ENCODE data around the gene DRC7. TPM values are rescaled to one million over a fixed set of nuclear protein-coding genes. Genes with fewer than 3 reads are reported as not detected.

Gene DRC7
- total and polyA plus RNA-seq, 9 of the 15 experiments (the other 6 are each of a cell fraction or from before 2014, with no cell fraction given), result 0.04 to 0.33 (median 0.12) TPM; not detected in 3

DNA sequence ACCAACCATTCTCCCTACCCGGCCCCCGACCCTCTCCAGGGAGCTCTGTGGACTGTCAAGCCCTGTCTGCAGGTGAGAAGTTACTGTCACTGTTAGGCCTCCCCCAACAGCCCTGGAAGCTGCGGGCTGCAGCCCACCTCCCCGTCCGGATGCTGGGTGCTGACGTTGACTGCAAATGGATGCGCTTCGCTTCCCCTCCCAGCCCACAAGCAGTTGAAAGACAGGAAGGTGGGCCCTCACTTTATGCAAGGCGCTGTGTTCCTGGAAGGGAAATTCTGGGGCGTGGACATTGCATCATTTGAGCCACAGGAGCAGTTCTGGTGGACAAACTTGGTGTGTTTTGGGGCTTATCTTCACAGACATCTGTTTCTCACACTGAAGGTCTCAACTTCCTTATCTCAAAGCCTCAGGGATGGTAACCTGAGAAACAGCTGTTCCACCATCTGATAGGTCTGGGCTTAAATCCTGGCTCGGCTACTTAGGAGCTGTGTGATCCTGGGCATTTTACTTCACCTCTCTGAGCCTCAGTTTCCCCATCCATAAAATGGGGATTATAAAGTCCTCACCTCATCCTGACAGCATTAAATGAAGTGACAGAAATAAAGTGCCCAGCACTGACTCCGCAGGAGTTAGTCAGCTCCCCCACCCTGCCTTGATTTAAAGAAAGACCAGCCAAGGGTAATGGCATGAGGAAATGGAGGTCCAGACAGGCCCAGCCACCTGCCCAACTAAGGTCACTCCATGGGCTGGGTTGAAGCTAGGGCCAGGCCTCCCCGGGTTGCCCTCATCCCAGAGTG lies 4.6 kb upstream of the DRC7 start (continued):
- no peak for TF ChIP-seq JUNB (CRISPR knock-in tag; conservative IDR thresholded peaks at IDR 0.05)
- TF ChIP-seq GABPA (tag; conservative IDR thresholded peaks at IDR 0.05; ENCODE audit: low read depth), result peak; percentile 67
- TF ChIP-seq, protein P1, sequence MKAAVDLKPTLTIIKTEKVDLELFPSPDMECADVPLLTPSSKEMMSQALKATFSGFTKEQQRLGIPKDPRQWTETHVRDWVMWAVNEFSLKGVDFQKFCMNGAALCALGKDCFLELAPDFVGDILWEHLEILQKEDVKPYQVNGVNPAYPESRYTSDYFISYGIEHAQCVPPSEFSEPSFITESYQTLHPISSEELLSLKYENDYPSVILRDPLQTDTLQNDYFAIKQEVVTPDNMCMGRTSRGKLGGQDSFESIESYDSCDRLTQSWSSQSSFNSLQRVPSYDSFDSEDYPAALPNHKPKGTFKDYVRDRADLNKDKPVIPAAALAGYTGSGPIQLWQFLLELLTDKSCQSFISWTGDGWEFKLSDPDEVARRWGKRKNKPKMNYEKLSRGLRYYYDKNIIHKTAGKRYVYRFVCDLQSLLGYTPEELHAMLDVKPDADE (conservative IDR thresholded peaks at IDR 0.05; ENCODE audit: control insufficient read depth, low read depth, low read length), result peak; percentile 88; the same call in 1 of the 2 replicates
- TF ChIP-seq, protein P2, sequence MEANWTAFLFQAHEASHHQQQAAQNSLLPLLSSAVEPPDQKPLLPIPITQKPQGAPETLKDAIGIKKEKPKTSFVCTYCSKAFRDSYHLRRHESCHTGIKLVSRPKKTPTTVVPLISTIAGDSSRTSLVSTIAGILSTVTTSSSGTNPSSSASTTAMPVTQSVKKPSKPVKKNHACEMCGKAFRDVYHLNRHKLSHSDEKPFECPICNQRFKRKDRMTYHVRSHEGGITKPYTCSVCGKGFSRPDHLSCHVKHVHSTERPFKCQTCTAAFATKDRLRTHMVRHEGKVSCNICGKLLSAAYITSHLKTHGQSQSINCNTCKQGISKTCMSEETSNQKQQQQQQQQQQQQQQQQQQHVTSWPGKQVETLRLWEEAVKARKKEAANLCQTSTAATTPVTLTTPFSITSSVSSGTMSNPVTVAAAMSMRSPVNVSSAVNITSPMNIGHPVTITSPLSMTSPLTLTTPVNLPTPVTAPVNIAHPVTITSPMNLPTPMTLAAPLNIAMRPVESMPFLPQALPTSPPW (CRISPR knock-in tag; IDR thresholded peaks at IDR 0.05), result peak; percentile 74
- TF ChIP-seq STAT5A (IDR thresholded peaks at IDR 0.05; ENCODE audit: borderline replicate concordance, low read length), result peak; percentile 99
- peak; percentile 100 for TF ChIP-seq HDAC2 (IDR thresholded peaks at IDR 0.05)
- no peak for TF ChIP-seq THRA (IDR thresholded peaks at IDR 0.05)
- TF ChIP-seq CHD4 (IDR thresholded peaks at IDR 0.05; ENCODE audit: insufficient read depth, insufficient replicate concordance, low read depth, low read length, poor library complexity, severe bottlenecking), result peak; percentile 83
- TF ChIP-seq SMAD1 (IDR thresholded peaks at IDR 0.05; ENCODE audit: low read depth, low read length, partially characterized antibody), result peak; percentile 75
- peak; percentile 89 for TF ChIP-seq SP1 (CRISPR knock-in tag; IDR thresholded peaks at IDR 0.05)
- no peak for TF ChIP-seq ZNF699 (CRISPR knock-in tag; IDR thresholded peaks at IDR 0.05; ENCODE audit: insufficient replicate concordance)
- TF ChIP-seq ZNF431 (CRISPR knock-in tag; IDR thresholded peaks at IDR 0.05), result peak; percentile 80
- TF ChIP-seq ADNP (tag; IDR thresholded peaks at IDR 0.05), result peak; percentile 100
- TF ChIP-seq L3MBTL2 (IDR thresholded peaks at IDR 0.05), result peak; percentile 70
- TF ChIP-seq KDM1A (IDR thresholded peaks at IDR 0.05), result peak; percentile 98 to 99
- TF ChIP-seq PCBP1 (IDR thresholded peaks at IDR 0.05; ENCODE audit: low read depth, low read length, poor library complexity, severe bottlenecking), result no peak
- peak; percentile 72 for TF ChIP-seq CBX1 (IDR thresholded peaks at IDR 0.05; ENCODE audit: low read depth)
- no peak for TF ChIP-seq SREBF1 (IDR thresholded peaks at IDR 0.05; ENCODE audit: borderline replicate concordance, low read depth, low read length)
- TF ChIP-seq MTA1 (IDR thresholded peaks at IDR 0.05; ENCODE audit: borderline replicate concordance), result peak; percentile 95
- TF ChIP-seq NFE2 (IDR thresholded peaks at IDR 0.05; ENCODE audit: low read depth), result peak; percentile 50
- peak; percentile 100 for TF ChIP-seq CBFA2T3 (IDR thresholded peaks at IDR 0.05)
- TF ChIP-seq, protein P3, sequence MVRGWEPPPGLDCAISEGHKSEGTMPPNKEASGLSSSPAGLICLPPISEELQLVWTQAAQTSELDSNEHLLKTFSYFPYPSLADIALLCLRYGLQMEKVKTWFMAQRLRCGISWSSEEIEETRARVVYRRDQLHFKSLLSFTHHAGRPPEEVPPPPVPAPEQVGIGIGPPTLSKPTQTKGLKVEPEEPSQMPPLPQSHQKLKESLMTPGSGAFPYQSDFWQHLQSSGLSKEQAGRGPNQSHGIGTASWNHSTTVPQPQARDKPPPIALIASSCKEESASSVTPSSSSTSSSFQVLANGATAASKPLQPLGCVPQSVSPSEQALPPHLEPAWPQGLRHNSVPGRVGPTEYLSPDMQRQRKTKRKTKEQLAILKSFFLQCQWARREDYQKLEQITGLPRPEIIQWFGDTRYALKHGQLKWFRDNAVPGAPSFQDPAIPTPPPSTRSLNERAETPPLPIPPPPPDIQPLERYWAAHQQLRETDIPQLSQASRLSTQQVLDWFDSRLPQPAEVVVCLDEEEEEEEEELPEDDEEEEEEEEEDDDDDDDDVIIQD (CRISPR knock-in tag; IDR thresholded peaks at IDR 0.05), result no peak
- no peak for TF ChIP-seq ZNF324 (CRISPR knock-in tag; IDR thresholded peaks at IDR 0.05)
- peak; percentile 58 for TF ChIP-seq PHF20 (IDR thresholded peaks at IDR 0.05; ENCODE audit: partially characterized antibody)
